GM19099 (cell line): ENCODE results near the gene SH3D19.

ENCODE experiments used
- POLR2A ChIP-seq: IDR thresholded peaks from 3 replicates; pipeline ENCODE4 v1.6.1; 2011; ENCODE audit warnings: low read depth; ENCODE audit not compliant: insufficient read length; ENCODE audit errors: extremely low read depth

The SH3D19 gene

GRCh38 chr4:151228189-151229119, 97.0 kb downstream of the SH3D19 start:
- TF ChIP-seq POLR2A: no peak

GRCh38 chr4:151227731-151228130, 97.7 kb downstream of the SH3D19 start:
- no peak for TF ChIP-seq POLR2A

- TF ChIP-seq POLR2A: no peak
These were observed 98.2 kb downstream of the SH3D19 start for GRCh38 chr4:151227172-151227571.

GRCh38 chr4:151226004-151226932, 99.1 kb downstream of the SH3D19 start:
- no peak for TF ChIP-seq POLR2A

- no peak for TF ChIP-seq POLR2A
These were observed 101.9 kb downstream of the SH3D19 start for GRCh38 chr4:151223465-151223864.

- TF ChIP-seq POLR2A: no peak
These were observed 105.5 kb downstream of the SH3D19 start for GRCh38 chr4:151219948-151220347.

GRCh38 chr4:151219091-151219490, 106.3 kb downstream of the SH3D19 start:
- TF ChIP-seq POLR2A: no peak

- no peak for TF ChIP-seq POLR2A
These were observed 107.1 kb downstream of the SH3D19 start for GRCh38 chr4:151218343-151218742.

- no peak for TF ChIP-seq POLR2A
These were observed 108.1 kb downstream of the SH3D19 start for GRCh38 chr4:151217326-151217725.

- no peak for TF ChIP-seq POLR2A
These were observed 110.1 kb downstream of the SH3D19 start for GRCh38 chr4:151215295-151215694.

- no peak for TF ChIP-seq POLR2A
These were observed 117.5 kb downstream of the SH3D19 start for GRCh38 chr4:151207868-151208267.

- TF ChIP-seq POLR2A: no peak
These were observed 118.2 kb downstream of the SH3D19 start for GRCh38 chr4:151207186-151207585.

GRCh38 chr4:151206241-151207005, 119.0 kb downstream of the SH3D19 start:
- TF ChIP-seq POLR2A: no peak

GRCh38 chr4:151205722-151206121, 119.7 kb downstream of the SH3D19 start:
- no peak for TF ChIP-seq POLR2A

- TF ChIP-seq POLR2A: no peak
These were observed 120.4 kb downstream of the SH3D19 start for GRCh38 chr4:151204925-151205524.

GRCh38 chr4:151202851-151203455, 122.5 kb downstream of the SH3D19 start:
- TF ChIP-seq POLR2A: no peak
